Astrocyte (in vitro differentiated cells and primary cell): Measurements from ENCODE around the gene JMJD4. TPM values are rescaled to one million over a fixed set of nuclear protein-coding genes. Genes with fewer than 3 reads are reported as not detected.

Source experiments
- DNase-seq: peaks from one replicate; pipeline ENCODE4 v3.0.0-alpha.2; 2010; ENCODE audit warnings: low read depth
- FAIRE-seq: peaks from 2 replicates; lab custom pipeline; 2011; peaks lifted over from hg19 to GRCh38; lab: Jason Lieb, UNC
- H2AFZ ChIP-seq: 2 replicates; pipeline ENCODE4 v1.6.0; 2012; ENCODE audit warnings: low read depth, low read length, inconsistent platforms
- H3K27ac ChIP-seq: 2 replicates; pipeline ENCODE4 v1.5.1; 2011; ENCODE audit warnings: low read depth, low read length, inconsistent platforms
- H3K27me3 ChIP-seq: 2 replicates; pipeline ENCODE4 v1.6.0; 2011; ENCODE audit warnings: low read length, inconsistent platforms; ENCODE audit not compliant: insufficient read depth
- H3K36me3 ChIP-seq: 2 replicates; pipeline ENCODE4 v1.5.1; 2011; ENCODE audit warnings: low read length, inconsistent platforms; ENCODE audit not compliant: insufficient read depth
- H3K4me1 ChIP-seq: 2 replicates; pipeline ENCODE4 v1.5.1; 2011; ENCODE audit warnings: low read length, inconsistent platforms; ENCODE audit not compliant: insufficient read depth
- H3K4me2 ChIP-seq: 2 replicates; pipeline ENCODE4 v1.6.0; 2012; ENCODE audit warnings: low read length, inconsistent platforms
- H3K4me3 ChIP-seq: 2 replicates; pipeline ENCODE4 v1.5.1; 2011; ENCODE audit warnings: low read depth, mild to moderate bottlenecking, low read length, inconsistent platforms; ENCODE audit not compliant: insufficient read depth
- H3K79me2 ChIP-seq: 2 replicates; pipeline ENCODE4 v1.6.0; 2012; ENCODE audit warnings: mild to moderate bottlenecking, low read length, inconsistent platforms; ENCODE audit not compliant: insufficient read depth
- H3K9ac ChIP-seq: 2 replicates; pipeline ENCODE4 v1.6.0; 2012; ENCODE audit warnings: mild to moderate bottlenecking, low read length, inconsistent platforms
- H3K9me3 ChIP-seq: 2 replicates; pipeline ENCODE4 v1.5.1; 2012; ENCODE audit warnings: low read depth, mild to moderate bottlenecking, low read length, inconsistent platforms; ENCODE audit not compliant: insufficient read depth
- H4K20me1 ChIP-seq: 2 replicates; pipeline ENCODE4 v1.6.0; 2012; ENCODE audit warnings: low read length, inconsistent platforms; ENCODE audit not compliant: insufficient read depth
- H3K27ac Mint-ChIP-seq: one replicate; pipeline ENCODE4 v1.8.0; 2021; ENCODE audit warnings: mild to moderate bottlenecking, mixed read lengths; ENCODE audit not compliant: unreplicated experiment
- H3K27me3 Mint-ChIP-seq: one replicate; pipeline ENCODE4 v1.8.0; 2021; ENCODE audit warnings: low read depth, mixed read lengths; ENCODE audit not compliant: unreplicated experiment
- H3K36me3 Mint-ChIP-seq: one replicate; pipeline ENCODE4 v1.8.0; 2021; ENCODE audit warnings: low read depth, mixed read lengths; ENCODE audit not compliant: unreplicated experiment
- H3K4me1 Mint-ChIP-seq: one replicate; pipeline ENCODE4 v1.8.0; 2021; ENCODE audit warnings: low read depth, mixed read lengths; ENCODE audit not compliant: unreplicated experiment
- H3K4me3 Mint-ChIP-seq: one replicate; pipeline ENCODE4 v1.8.0; 2021; ENCODE audit warnings: mild to moderate bottlenecking, moderate library complexity, mixed read lengths; ENCODE audit not compliant: unreplicated experiment
- H3K9me3 Mint-ChIP-seq: one replicate; pipeline ENCODE4 v1.8.0; 2021; ENCODE audit warnings: mild to moderate bottlenecking, mixed read lengths; ENCODE audit not compliant: unreplicated experiment
- EZH2 ChIP-seq: IDR thresholded peaks from 2 replicates; pipeline ENCODE4 v1.6.1; 2012; ENCODE audit warnings: mild to moderate bottlenecking, low read length, inconsistent platforms; ENCODE audit not compliant: insufficient read depth
- total RNA-seq: library from RNA; stranded (reverse); gene quantifications from 2 replicates; pipeline ENCODE4 v1.2.1, GENCODE V29; 2021
- TF ChIP-seq, protein P1 (sequence below): IDR thresholded peaks from 2 replicates; pipeline ENCODE4 v1.5.1; 2011; ENCODE audit warnings: low read depth, mild to moderate bottlenecking, inconsistent platforms, low read length, moderate library complexity; ENCODE audit not compliant: insufficient read depth

Gene JMJD4
- total RNA-seq, 1 donor from 2014 or later: 17.5 TPM

DNA sequence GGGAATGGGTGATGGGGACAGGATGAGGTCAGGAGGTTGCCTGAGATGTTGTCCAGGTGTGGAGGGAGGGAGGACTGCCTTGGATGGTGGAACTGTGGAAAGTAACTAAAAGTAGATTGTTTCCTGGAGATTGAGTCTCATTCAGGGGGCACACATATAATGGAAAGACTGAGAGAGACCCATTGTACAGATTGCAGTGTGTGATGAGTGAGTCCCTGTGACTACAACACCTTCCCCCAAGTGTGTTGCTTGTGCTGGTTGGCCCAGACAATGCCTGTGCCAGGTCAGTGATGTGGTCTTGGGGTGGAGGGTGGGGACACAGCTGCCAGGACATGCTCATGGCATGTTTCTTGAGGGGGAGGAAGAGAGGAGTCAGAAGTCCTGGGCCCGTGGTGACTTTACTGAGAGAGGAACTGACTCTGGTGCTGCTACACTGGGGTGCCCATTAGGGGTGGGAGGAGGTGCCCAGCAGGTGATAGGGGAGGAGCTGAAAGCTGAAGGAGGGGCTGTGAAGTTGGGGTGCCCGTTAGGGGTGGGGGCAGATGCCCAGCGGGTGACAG, 5.4 kb upstream of the JMJD4 start:
- no peaks in the 10 kb centered on the region for H3K27me3 Mint-ChIP-seq
- Histone ChIP-seq H3K79me2 (peaks cover 95% of the 10 kb centered on the region), H3K4me1 (no peaks in the 10 kb centered on the region), H2AFZ (no peak overlapping the region), H3K9ac (no peak overlapping the region), H4K20me1 (peaks cover 91% of the 10 kb centered on the region), H3K9me3 (no peaks in the 10 kb centered on the region), H3K4me2 (no peak overlapping the region), H3K27me3 (no peaks in the 10 kb centered on the region), H3K27ac (no peak overlapping the region), H3K4me3 (no peak overlapping the region), H3K36me3 (no peaks in the 10 kb centered on the region)
- H3K4me1 Mint-ChIP-seq: peaks cover 3% of the 10 kb centered on the region
- H3K9me3 Mint-ChIP-seq: no peaks in the 10 kb centered on the region
- FAIRE-seq (no peak), DNase-seq (no peak)
- peak overlapping the region; percentile 4 for H3K27ac Mint-ChIP-seq
- peaks cover 7% of the 10 kb centered on the region for H3K36me3 Mint-ChIP-seq
- peak overlapping the region; percentile 12 for H3K4me3 Mint-ChIP-seq
- TF ChIP-seq, protein P1, sequence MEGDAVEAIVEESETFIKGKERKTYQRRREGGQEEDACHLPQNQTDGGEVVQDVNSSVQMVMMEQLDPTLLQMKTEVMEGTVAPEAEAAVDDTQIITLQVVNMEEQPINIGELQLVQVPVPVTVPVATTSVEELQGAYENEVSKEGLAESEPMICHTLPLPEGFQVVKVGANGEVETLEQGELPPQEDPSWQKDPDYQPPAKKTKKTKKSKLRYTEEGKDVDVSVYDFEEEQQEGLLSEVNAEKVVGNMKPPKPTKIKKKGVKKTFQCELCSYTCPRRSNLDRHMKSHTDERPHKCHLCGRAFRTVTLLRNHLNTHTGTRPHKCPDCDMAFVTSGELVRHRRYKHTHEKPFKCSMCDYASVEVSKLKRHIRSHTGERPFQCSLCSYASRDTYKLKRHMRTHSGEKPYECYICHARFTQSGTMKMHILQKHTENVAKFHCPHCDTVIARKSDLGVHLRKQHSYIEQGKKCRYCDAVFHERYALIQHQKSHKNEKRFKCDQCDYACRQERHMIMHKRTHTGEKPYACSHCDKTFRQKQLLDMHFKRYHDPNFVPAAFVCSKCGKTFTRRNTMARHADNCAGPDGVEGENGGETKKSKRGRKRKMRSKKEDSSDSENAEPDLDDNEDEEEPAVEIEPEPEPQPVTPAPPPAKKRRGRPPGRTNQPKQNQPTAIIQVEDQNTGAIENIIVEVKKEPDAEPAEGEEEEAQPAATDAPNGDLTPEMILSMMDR: no peak
- no peak for TF ChIP-seq EZH2

DNA sequence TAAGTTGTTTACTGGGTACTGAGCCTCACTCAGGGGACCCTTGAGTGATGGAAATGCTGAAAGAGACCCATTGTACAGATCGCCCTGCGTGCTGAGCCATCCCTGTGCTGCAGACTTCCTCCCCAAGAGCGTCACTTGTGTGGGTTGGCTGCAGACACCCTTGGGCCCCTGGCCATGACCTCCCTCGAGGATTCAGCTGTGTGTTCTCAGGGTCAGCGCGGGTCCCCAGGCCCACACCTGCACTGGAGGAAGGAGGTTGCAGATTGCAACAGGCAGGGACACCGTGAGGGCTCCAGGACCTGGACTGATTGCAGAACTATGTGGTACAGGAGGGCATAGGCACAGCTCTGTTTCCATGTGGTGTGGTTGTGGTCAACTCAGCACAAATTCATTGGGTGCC, 4.5 kb upstream of the JMJD4 start:
- Mint-ChIP-seq H3K9me3 (no peaks in the 10 kb centered on the region), H3K27ac (no peak overlapping the region), H3K4me3 (no peak overlapping the region), H3K27me3 (no peaks in the 10 kb centered on the region), H3K4me1 (peaks cover 3% of the 10 kb centered on the region), H3K36me3 (peaks cover 7% of the 10 kb centered on the region)
- Histone ChIP-seq H4K20me1 (peaks cover 82% of the 10 kb centered on the region), H3K27me3 (no peaks in the 10 kb centered on the region), H3K4me2 (no peak overlapping the region), H3K79me2 (peaks cover 96% of the 10 kb centered on the region), H3K27ac (no peak overlapping the region), H3K9ac (no peak overlapping the region), H3K9me3 (no peaks in the 10 kb centered on the region), H2AFZ (no peak overlapping the region), H3K4me3 (no peak overlapping the region), H3K36me3 (no peaks in the 10 kb centered on the region), H3K4me1 (no peaks in the 10 kb centered on the region)
- DNase-seq (no peak), FAIRE-seq (no peak)
- TF ChIP-seq, protein P1: no peak
- TF ChIP-seq EZH2: no peak

DNA sequence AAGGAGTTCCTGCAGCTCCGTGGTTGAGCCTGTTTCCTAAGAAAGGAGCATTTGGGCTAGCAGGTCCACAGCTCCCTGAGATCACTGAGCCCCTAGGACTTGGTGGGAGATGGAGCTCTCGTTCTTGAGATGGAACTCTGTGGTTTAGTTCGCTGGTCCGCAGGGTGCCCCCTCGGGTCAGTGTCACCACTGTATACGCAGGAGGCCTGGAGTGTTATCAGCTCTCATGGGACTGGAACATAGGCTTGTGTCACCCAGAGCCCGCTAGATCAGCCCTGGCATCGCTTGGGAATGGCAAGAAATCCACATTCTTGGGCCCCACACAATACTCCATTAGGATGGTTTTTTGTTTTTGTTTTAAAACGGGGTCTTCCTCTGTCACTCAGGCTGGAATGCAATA, 3.7 kb upstream of the JMJD4 start:
- peaks cover 76% of the 10 kb centered on the region for H4K20me1 ChIP-seq
- peaks cover 7% of the 10 kb centered on the region for H3K36me3 Mint-ChIP-seq
- H3K9me3 ChIP-seq: no peaks in the 10 kb centered on the region
- peaks cover 8% of the 10 kb centered on the region for H3K4me1 ChIP-seq
- FAIRE-seq (no peak), DNase-seq (no peak)
- no peaks in the 10 kb centered on the region for H3K27me3 ChIP-seq
- H3K4me3 Mint-ChIP-seq: no peak overlapping the region
- H3K27ac ChIP-seq: no peak overlapping the region
- TF ChIP-seq EZH2: no peak
- TF ChIP-seq, protein P1: no peak
- H3K4me2 ChIP-seq: no peak overlapping the region
- H3K27me3 Mint-ChIP-seq: no peaks in the 10 kb centered on the region
- no peaks in the 10 kb centered on the region for H3K9me3 Mint-ChIP-seq
- no peak overlapping the region for H3K4me3 ChIP-seq
- peaks cover 3% of the 10 kb centered on the region for H3K4me1 Mint-ChIP-seq
- H3K79me2 ChIP-seq: peaks cover 97% of the 10 kb centered on the region
- H3K36me3 ChIP-seq: no peaks in the 10 kb centered on the region
- no peak overlapping the region for H3K27ac Mint-ChIP-seq
- no peak overlapping the region for H2AFZ ChIP-seq
- no peak overlapping the region for H3K9ac ChIP-seq
